Neural cell (in vitro differentiated cells): ENCODE data around the gene SFXN2.

Source experiments
- EZH2 ChIP-seq: fragments of 200-600, 300-800 bp; shearing (Covaris generic), sonication (generic); IDR thresholded peaks from 2 replicates; pipeline ENCODE4 v1.6.1; 2014; ENCODE audit warnings: antibody characterized with exemption, low read length, borderline replicate concordance, mild to moderate bottlenecking; ENCODE audit not compliant: insufficient read depth, poor library complexity, severe bottlenecking
- POLR2AphosphoS5 ChIP-seq: IDR thresholded peaks from 2 replicates; pipeline ENCODE4 v1.6.1; 2012
- TF ChIP-seq, protein P1 (sequence below): fragments of 450-650 bp; IDR thresholded peaks from 2 replicates; pipeline ENCODE4 v1.5.1; 2014; ENCODE audit warnings: antibody characterized with exemption, mild to moderate bottlenecking, moderate library complexity; ENCODE audit not compliant: poor library complexity, severe bottlenecking

DNA sequence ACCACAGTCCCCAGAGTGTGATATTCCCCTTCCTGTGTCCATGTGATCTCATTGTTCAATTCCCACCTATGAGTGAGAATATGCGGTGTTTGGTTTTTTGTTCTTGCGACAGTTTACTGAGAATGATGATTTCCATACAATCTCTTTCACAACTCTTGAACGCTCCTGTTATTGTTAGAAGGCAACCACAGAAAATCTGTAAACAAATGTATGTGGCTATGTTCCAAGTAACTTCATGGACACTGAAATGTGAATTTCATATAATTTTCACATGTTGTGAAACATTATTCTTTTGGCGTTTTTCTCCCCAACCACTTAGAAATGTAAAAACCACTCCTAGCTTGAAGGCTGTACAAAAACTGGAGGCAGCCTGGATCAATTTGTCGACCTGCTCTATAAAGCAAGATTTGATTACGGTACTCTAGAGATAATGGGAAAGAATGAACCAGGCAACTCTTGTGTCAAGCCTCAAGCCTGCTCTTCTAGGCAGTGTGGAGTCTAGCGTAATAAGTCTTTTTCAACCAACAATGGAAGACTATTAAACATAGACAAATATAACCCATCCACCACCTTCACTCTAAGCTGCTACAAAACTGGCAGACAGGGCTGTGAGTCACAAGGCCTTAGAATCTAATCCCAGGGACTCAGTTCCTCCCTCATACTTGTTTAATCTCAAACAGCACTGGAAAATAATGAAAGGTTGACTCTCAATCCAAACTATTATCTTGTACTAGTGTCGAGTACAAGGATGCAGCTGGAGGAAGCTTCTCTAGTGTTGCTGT lies 23.0 kb upstream of the SFXN2 start:
- TF ChIP-seq, protein P1, sequence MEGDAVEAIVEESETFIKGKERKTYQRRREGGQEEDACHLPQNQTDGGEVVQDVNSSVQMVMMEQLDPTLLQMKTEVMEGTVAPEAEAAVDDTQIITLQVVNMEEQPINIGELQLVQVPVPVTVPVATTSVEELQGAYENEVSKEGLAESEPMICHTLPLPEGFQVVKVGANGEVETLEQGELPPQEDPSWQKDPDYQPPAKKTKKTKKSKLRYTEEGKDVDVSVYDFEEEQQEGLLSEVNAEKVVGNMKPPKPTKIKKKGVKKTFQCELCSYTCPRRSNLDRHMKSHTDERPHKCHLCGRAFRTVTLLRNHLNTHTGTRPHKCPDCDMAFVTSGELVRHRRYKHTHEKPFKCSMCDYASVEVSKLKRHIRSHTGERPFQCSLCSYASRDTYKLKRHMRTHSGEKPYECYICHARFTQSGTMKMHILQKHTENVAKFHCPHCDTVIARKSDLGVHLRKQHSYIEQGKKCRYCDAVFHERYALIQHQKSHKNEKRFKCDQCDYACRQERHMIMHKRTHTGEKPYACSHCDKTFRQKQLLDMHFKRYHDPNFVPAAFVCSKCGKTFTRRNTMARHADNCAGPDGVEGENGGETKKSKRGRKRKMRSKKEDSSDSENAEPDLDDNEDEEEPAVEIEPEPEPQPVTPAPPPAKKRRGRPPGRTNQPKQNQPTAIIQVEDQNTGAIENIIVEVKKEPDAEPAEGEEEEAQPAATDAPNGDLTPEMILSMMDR = no peak
- TF ChIP-seq EZH2 (no peak), POLR2AphosphoS5 (no peak)
